DND-41 (cell line): ENCODE data around the gene CD36.

Source experiments
- ATAC-seq: fragments of 200-7000 bp; cut with Tn5 transposase; 3 replicates; pipeline ENCODE4 v1.9.1; 2021; ENCODE audit warnings: low read depth; ENCODE audit not compliant: insufficient read depth
- DNase-seq: peaks from one replicate; pipeline ENCODE4 v3.0.0-alpha.2; 2020
- H2AFZ ChIP-seq: 2 replicates; pipeline ENCODE4 v1.6.0; 2012; ENCODE audit warnings: low read depth, low read length
- H3K27ac ChIP-seq: 2 replicates; pipeline ENCODE4 v1.5.1; 2012; ENCODE audit warnings: low read length, inconsistent platforms
- H3K27me3 ChIP-seq: fragments of 200-600 bp; sonication (generic); 2 replicates; pipeline ENCODE4 v1.6.0; 2012; ENCODE audit warnings: low read length, mild to moderate bottlenecking, inconsistent platforms; ENCODE audit not compliant: insufficient read depth, poor library complexity
- H3K36me3 ChIP-seq: 2 replicates; pipeline ENCODE4 v1.5.1; 2012; ENCODE audit warnings: low read length, inconsistent platforms; ENCODE audit not compliant: insufficient read depth
- H3K4me1 ChIP-seq: 2 replicates; pipeline ENCODE4 v1.5.1; 2012; ENCODE audit warnings: mild to moderate bottlenecking, low read length; ENCODE audit not compliant: insufficient read depth
- H3K4me2 ChIP-seq: 2 replicates; pipeline ENCODE4 v1.6.0; 2012; ENCODE audit warnings: mild to moderate bottlenecking, moderate library complexity, low read length, inconsistent platforms; ENCODE audit not compliant: insufficient read depth
- H3K4me3 ChIP-seq, 2 experiments: fragments of 200-600 bp in 1 of 2; shearing (Covaris generic) in 1 of 2; 2 replicates each; pipeline ENCODE4 v1.5.1; 2012 to 2016; ENCODE audit warnings: inconsistent platforms in 2 of 2, low read length in 2 of 2, mild to moderate bottlenecking in 2 of 2, low read depth in 1 of 2, moderate library complexity in 1 of 2
- H3K79me2 ChIP-seq: 2 replicates; pipeline ENCODE4 v1.6.0; 2012; ENCODE audit warnings: low read length, inconsistent platforms; ENCODE audit not compliant: insufficient read depth
- H3K9ac ChIP-seq: 2 replicates; pipeline ENCODE4 v1.6.0; 2012; ENCODE audit warnings: low read depth, mild to moderate bottlenecking, inconsistent platforms, low read length, moderate library complexity
- H3K9me3 ChIP-seq: 2 replicates; pipeline ENCODE4 v1.5.1; 2012; ENCODE audit warnings: low read length, moderate library complexity, mild to moderate bottlenecking, inconsistent platforms; ENCODE audit not compliant: insufficient read depth, severe bottlenecking
- H4K20me1 ChIP-seq: 2 replicates; pipeline ENCODE4 v1.6.0; 2012; ENCODE audit warnings: low read length; ENCODE audit not compliant: insufficient read depth
- EZH2 ChIP-seq: IDR thresholded peaks from 3 replicates; pipeline ENCODE4 v1.6.1; 2012; ENCODE audit warnings: borderline replicate concordance, low read depth, mild to moderate bottlenecking, moderate library complexity, low read length, inconsistent platforms; ENCODE audit not compliant: severe bottlenecking
- TF ChIP-seq, protein P1 (sequence below): IDR thresholded peaks from 2 replicates; pipeline ENCODE4 v1.5.1; 2012; ENCODE audit warnings: borderline replicate concordance, low read length, moderate library complexity, mild to moderate bottlenecking; ENCODE audit not compliant: poor library complexity, severe bottlenecking; ENCODE audit errors: extremely low read depth

Gene CD36

DNA sequence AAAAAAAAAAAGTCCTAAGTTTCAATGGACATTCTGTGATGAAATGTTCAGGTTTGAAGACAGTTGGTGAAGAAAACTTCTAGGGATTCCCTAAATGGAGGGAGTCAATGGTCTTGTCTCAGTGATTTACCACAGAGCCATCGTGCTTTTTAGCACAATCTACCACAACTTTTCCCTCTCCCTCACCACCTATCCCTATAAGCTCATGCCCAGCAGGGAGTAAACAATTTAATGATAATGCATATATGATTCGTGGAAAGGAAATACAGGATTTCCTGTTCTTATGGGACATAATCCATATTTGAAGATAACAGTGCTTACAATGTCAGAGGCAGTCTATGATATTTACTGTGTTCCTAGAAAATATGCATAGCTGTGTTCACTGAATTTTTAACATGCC is 38.4 kb upstream of the CD36 start:
- DNase-seq (no peak), ATAC-seq (no peak)
- Histone ChIP-seq H3K27ac (no peak overlapping the region), H2AFZ (no peak overlapping the region), H3K4me1 (no peaks in the 10 kb centered on the region), H3K36me3 (no peaks in the 10 kb centered on the region), H4K20me1 (no peaks in the 10 kb centered on the region), H3K4me2 (no peak overlapping the region), H3K9ac (no peak overlapping the region), H3K4me3 (no peak overlapping the region), H3K27me3 (no peaks in the 10 kb centered on the region), H3K79me2 (no peaks in the 10 kb centered on the region), H3K9me3 (no peaks in the 10 kb centered on the region)
- no peak for TF ChIP-seq EZH2
- TF ChIP-seq, protein P1, sequence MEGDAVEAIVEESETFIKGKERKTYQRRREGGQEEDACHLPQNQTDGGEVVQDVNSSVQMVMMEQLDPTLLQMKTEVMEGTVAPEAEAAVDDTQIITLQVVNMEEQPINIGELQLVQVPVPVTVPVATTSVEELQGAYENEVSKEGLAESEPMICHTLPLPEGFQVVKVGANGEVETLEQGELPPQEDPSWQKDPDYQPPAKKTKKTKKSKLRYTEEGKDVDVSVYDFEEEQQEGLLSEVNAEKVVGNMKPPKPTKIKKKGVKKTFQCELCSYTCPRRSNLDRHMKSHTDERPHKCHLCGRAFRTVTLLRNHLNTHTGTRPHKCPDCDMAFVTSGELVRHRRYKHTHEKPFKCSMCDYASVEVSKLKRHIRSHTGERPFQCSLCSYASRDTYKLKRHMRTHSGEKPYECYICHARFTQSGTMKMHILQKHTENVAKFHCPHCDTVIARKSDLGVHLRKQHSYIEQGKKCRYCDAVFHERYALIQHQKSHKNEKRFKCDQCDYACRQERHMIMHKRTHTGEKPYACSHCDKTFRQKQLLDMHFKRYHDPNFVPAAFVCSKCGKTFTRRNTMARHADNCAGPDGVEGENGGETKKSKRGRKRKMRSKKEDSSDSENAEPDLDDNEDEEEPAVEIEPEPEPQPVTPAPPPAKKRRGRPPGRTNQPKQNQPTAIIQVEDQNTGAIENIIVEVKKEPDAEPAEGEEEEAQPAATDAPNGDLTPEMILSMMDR, result no peak

DNA sequence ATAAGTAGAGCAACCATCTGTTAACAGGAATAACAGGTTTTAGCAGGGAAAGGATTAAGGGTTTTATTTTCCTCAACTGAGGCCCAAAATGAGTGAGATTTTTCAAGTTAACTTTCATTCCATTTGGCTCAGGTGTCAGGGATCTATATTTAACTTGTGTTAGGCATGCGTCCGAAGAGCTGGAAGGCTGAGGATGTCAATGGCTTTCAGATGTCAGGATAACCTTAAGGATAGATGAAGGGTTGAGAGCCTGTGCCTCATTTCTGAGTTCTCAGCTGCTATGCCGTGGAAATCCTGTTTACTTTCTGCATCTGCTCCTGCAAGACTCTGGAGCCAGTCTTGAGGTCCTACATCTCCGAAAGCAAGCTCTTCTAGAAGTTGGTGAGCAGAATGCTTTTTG is 36.4 kb upstream of the CD36 start:
- TF ChIP-seq EZH2, result no peak
- TF ChIP-seq, protein P1, result no peak
- no peaks in the 10 kb centered on the region for H3K36me3 ChIP-seq
- ATAC-seq (no peak), DNase-seq (no peak)
- no peak overlapping the region for H3K4me2 ChIP-seq
- H3K27ac ChIP-seq, result no peak overlapping the region
- H4K20me1 ChIP-seq, result no peaks in the 10 kb centered on the region
- H3K79me2 ChIP-seq, result no peaks in the 10 kb centered on the region
- H3K9me3 ChIP-seq, result no peaks in the 10 kb centered on the region
- no peaks in the 10 kb centered on the region for H3K27me3 ChIP-seq
- no peak overlapping the region for H3K9ac ChIP-seq
- no peak overlapping the region for H3K4me3 ChIP-seq
- no peak overlapping the region for H2AFZ ChIP-seq
- no peaks in the 10 kb centered on the region for H3K4me1 ChIP-seq

DNA sequence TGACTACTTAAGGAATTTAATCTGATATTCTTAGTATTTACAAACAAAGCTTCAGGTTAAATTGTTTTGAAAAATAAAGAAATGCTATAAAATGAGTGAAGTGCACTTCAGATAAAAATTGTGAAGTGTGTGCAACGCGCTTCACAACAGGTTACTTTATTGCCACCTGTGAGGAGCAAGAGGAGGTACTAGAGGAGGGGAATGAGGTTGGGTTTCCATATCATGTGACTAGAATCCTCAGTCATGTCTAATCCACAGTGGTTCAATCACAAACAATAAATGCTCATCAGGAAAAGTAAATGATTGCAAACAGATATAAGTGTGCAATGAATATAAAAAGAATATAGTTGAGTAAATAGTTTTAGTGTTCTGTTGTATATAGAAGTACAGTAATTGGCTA is 34.5 kb upstream of the CD36 start:
- H3K4me3 ChIP-seq, result no peak overlapping the region
- no peak for TF ChIP-seq EZH2
- no peak overlapping the region for H3K27ac ChIP-seq
- H3K36me3 ChIP-seq, result no peaks in the 10 kb centered on the region
- no peaks in the 10 kb centered on the region for H3K79me2 ChIP-seq
- no peak overlapping the region for H2AFZ ChIP-seq
- H3K9ac ChIP-seq, result no peak overlapping the region
- ATAC-seq (no peak), DNase-seq (no peak)
- H3K9me3 ChIP-seq, result no peaks in the 10 kb centered on the region
- no peak overlapping the region for H3K4me2 ChIP-seq
- H4K20me1 ChIP-seq, result no peaks in the 10 kb centered on the region
- no peaks in the 10 kb centered on the region for H3K4me1 ChIP-seq
- no peaks in the 10 kb centered on the region for H3K27me3 ChIP-seq

DNA sequence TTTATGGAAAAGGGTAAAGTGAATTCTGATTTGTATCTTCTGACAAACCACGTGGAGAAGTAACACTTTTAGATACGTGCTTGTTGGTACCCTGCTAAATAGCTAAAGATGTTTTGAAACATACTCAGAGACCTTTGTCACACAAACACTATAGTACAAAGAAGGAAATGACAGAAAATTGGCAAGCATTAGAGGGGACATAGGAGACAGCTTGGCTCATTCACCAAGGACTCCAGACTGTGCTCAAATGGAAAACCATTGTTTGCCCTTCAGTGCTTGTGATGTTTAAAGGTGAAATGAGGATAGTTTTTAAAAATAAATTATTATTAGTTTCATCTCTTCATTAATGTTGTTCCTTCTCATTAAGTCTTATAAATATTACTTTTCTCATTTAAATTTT is 34.0 kb upstream of the CD36 start:
- DNase-seq (no peak), ATAC-seq (no peak)
- no peak overlapping the region for H3K27ac ChIP-seq
- no peaks in the 10 kb centered on the region for H3K27me3 ChIP-seq
- H3K36me3 ChIP-seq, result no peaks in the 10 kb centered on the region
- H3K4me3 ChIP-seq, result no peak overlapping the region
- H3K9ac ChIP-seq, result no peak overlapping the region
- H3K9me3 ChIP-seq, result no peaks in the 10 kb centered on the region
- TF ChIP-seq EZH2, result no peak
- TF ChIP-seq, protein P1, result no peak
- no peak overlapping the region for H3K4me2 ChIP-seq
- H3K4me1 ChIP-seq, result no peaks in the 10 kb centered on the region
- no peaks in the 10 kb centered on the region for H3K79me2 ChIP-seq
- H2AFZ ChIP-seq, result no peak overlapping the region
- H4K20me1 ChIP-seq, result no peaks in the 10 kb centered on the region
